Measurements from ENCODE around the gene APBA2.

The APBA2 gene

DNA sequence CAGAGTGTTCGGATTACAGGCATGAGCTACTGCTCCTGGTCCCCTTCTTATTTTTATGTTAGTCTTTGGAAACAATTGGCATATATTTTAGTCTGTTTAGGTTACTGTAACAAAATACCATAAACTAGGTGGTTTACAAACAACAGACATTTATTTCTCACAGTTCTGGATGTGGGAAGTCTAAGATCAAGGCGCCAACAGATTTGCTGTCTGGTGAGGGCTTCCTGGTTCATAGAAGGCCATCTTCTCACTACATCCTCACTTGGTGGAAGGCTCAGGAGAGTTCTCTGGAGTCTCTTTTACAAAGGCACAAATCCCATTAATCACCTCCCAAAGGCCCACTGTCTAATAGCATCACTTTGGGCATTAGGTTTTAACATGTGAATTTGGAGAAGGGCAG, 101.0 kb downstream of the APBA2 start:
- DNase-seq, result no peak

DNA sequence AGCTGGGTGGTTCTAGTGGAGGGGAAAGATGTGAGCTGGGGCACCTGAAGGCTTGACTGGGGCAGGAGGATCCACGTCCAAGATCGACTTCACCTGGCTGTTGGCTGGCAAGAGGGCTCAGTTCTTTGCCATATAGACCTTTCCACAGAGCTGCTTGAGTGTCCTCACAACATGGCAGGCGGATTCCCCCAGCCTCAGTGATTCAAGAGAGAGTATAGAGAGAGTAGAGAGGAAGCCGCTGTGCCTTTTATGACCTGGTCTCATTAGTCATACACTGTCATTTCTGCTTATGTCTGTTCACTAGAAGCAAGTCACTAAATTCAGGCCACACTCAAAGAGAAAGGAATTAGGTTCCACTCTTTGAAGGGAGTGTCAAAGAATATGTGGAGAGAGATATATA, 101.6 kb downstream of the APBA2 start:
- DNase-seq, result no peak

DNA sequence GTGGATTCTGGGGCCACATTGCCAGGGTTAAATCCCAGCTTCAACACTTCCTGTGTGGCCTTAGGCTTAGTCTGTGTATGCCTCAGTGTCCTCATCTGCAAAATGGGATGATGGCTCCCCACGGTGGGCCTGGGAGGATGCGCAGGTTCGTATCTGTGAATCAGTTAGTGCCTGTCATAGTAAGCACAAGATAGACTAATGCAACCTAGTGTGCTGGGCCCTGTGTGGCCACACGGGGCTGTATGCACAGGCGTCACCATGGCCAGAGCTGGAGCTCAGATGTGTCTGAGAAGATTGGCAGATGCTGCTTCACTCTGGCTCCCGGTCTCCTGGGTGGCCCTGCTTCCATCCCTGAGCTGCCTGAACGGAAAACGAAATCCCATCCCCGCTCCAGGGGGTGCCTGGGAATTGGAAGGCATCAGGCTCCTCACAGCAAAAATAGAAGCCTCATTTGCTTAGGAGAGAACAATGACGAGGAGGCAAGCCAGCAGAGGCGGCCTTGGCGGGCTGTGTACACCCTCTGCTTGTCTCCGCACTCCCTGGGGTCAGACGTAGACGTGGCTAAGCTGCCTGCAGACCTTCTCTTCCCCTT, 103.6 kb downstream of the APBA2 start:
- DNase-seq, result no peak

DNA sequence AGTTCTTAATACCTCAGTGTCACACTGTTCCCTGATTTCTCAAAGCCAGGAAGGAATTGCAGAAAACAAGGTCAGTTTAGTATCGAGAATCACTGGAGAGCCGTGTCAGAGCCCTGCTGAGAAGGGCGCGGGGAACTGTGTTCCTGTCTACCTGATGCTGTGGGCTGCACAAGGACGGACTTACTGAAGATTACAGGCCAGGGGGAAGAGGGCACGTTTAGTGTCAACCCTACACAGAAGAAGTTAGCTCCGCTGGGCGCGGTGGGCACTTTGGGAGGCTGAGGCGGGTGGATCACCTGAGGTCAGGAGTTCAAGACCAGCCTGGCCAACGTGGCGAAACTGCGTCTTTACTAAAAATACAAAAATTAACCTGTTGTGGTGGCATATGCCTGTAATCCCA, 104.1 kb downstream of the APBA2 start:
- no peak for DNase-seq

DNA sequence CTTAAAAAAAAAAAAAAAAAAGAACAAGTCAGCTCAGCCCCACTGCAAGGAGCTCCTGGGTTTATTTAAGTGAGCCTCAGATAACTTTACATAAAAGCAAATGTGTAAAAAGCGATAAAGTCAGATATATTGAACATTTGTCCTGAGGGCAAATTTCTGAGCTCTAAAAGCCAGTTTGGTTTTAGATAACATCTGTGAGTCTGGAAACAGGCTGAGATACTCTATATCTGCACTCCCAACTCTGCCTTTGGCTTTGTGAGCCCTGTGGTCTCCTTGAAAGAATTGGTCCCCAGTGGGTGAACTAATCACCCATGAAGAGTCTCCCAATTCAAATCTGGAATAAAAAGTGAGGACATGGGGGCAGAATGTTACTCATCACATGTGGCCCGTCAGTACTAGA, 104.6 kb downstream of the APBA2 start:
- no peak for DNase-seq

DNA sequence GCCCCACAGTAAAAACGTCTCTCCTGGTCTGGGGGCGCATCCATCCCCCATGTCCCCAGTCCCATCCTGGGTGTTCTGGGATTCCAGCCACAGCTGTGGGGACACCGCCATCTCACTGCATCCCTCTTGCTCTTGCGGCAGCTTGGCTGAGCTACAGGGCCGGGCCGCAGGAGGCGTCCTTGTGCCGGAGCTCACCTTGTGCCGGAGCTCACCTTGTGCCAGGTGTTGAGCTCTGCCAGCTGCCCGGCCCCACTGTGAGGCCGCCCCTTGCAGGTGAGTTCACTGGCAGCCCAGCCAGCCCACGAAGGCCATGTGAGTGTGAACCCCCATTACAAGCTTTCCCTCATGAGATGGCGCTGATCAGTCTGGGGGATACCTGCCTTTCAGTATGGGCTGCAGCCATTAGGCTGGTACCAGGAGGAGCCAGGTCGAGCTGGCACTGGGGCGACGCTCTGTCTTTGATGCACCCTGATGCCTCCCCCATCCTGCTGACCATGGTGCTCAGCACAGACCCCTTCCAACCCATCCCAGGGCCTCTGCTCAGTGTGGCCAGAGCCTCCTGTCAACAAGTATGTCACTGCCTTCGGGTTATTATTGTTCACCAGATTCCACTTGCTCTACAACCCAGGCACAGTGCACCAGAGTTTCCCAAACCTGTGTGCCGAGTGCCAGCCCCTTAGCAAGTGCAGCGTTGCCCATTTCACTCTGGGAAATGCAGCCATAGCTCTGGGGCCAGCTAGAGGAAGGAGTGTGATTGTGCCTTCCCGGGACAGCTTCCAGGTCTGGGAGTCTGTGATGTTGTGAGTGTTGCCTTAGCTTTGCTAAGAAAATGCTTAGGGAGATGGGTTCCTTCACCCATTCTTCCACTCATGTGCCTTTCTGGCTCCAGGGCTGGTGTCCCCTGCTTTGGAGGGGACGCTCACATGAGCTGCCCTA, 105.7 kb downstream of the APBA2 start:
- no peak for DNase-seq

DNA sequence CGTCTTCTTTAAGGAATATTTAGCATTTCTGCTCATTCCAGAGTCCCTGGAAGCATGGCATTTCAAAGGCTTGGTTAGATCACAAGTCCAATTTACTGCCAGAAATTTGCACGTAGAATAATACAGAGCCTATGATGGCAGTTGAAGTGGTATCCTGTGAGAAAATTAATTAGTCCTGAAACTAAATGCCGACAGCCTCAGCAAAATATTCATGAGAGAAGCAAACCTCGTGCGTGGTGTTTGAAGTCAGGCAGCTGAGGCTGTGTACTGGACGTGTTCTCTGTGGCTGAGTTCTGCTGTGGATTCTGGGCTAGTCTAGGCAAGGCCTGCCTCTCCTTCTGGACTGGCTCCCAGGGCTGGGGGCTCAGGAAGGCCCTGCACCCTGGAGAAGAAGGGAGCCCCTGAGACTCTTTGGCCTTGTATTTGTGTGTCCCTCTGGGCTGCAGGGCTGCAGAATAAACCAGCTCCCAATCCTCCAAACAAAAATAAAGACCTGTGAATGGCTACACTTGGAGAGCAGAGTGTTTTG, 106.6 kb downstream of the APBA2 start:
- DNase-seq, result no peak

DNA sequence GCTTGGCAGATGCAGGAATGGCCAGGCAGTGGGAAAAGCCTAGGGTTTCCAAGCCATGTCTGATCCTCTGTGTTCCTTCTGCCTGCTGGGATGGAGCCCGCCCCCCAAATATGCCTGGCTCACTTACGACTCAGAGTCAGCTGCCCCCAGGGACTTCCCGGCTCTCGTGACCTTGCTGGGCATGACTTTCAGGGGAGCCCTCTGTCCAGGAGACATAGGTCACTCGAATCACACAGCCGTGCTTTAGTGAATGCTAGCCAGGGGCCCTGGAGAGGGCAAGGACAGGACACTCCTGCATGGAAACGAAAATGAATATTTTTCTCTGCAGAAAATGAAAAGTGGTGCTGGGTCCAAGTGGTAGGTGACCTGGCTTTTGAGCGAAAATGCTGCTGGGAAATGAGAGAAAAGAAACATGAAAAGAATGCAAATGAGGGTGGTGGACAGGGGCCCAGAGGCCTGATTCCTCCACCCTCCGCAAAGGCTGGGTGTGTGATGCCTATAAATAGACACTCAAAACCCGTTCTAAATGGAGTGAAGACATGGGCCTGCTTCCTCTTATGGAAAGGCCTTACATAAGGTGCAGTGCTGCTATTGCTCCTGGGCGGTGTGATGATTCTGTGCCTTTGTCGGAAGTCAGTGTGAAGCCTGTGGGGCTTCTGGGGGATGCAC, 107.4 kb downstream of the APBA2 start:
- DNase-seq, result no peak

DNA sequence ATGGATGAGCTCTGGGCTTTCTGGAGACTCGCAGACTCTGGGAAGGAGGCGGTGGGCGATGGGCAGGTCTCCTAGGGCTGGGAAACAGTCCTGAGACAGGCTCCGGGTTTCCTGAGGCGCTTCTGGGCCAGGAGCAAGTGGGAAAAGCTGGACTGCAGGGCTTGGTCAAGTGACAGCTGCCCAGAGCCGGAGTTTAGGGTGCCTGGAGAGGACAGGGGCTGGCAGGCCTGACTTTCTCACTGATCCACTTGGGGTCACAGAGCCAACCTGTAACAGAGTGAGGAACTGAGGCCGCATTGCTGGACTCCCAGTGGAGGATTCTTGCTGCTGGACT, 107.9 kb downstream of the APBA2 start:
- DNase-seq, result no peak

DNA sequence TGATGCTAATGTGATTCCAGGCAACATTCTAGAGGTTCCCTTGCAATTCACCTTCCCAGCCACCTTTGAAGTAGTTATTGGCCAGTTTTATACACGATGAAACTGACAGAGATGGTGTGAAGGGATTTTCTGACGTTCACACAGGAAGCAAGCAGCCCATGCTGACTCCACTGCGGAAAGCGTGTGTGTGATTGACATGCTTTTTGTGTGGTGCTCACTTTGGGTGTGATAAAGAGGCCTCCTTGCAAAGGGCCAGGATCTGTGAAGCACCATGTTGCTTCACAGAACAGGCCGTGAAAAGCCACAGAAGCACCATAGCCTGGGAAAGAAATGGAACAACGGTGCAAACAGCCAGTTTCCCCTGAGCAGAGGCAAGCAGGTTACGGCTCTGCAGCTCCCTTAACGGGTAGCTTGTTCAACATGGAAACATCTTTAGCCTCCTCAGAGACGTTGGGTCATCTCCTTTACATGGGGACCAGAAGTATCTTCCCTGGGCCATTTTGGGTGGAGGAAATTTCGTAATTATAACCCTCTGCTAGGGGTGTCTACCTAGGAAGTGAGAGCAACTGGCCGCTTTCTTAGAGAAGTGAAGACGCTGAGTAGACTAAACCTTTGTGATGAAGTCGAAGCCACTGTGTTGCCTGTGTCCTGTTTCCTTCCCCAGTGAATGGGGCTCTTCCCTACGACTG, 108.5 kb downstream of the APBA2 start:
- peak; percentile 22 for DNase-seq

DNA sequence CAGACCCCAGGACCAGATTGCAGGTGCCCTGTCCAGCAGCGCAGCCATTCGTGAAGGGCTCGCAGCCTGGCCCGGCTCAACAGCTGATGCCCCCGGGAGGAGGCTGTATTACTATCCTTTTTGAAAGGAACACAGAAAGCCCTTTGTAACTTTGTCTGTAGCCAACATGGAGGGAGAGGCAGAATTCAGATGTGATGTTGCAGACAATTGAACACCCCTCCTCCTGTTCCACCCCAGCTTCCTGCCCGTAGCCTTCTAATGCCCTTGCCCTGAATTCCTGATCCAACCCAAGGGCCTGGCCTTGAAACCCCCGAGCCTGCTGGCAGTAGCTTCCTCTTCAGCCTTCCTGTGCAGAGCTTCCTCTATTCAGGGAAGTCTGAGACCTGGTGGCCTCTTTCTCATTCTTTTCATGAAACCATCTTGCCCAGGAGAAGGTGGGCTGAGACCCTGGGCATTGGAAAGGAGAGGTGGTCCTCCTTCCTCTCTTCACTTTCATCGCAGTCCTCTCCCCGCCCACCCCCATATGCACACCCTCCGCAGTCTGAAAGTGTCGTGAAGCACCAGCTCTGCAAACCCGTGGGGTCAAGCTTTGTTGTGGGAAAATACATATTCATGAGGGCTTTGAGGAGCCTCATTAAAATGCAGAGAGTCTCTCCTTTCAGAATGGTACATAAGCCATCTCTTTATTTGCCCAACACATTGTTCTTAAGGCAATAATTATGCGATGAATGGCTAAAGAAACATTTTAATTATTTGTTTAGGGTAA, 109.2 kb downstream of the APBA2 start:
- DNase-seq, result no peak

DNA sequence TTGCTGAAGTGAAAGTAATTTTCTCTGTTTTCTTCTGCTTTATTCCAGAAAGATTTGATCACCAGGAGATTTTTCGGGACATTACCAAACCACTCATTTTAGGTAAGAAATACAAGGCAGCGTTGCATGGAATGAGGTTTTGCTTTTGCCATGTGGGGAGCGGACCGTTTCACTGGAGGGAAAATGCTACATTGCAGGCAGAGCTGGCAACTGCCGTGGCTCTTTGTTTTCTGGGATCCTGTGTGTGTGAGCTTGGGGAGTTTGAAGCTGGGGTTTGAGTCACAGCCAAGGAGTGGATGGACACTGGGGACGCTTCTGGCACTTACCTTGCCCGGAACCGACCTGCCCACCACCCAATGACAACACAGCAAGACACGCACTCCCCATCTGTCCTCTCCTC, 109.9 kb downstream of the APBA2 start:
- DNase-seq, result no peak

DNA sequence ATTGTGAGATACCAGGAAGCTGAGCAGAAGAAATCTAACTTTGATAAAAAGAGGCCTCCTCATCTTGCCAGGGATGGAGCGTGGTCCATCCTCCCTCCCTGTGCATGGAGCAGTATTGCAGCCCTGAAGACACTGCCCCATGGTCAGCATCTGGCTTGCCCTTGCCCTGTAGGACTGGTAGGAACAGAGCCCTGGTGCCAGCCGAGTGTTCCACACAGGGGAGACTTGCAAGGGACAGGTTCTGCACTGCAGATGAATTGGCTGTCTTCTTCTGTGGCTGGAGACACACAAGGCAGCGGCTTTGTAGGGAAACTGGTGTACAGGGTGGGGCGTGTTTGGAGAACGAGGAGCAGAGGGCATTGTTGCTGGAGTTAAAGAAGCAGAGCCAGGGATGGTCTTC, 110.5 kb downstream of the APBA2 start:
- no peak for DNase-seq

DNA sequence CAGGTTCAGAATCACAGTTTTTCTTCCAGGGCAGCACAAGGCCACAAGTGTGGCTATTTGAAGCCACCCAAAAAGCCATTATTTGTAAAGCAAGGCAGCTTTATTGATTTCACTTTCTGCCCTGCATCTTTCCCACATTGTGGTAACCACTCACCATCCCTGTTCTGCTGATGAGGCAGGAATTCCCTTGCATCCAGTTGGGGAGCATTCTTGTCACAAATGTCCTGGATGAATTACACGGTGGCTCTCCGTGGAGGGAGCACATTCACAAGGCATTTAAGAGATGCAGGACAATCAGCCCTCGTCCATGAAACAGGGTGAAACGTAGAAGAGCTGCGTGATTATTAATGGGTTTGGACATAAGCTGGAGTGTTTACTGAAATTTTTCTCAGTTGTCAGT, 111.2 kb downstream of the APBA2 start:
- DNase-seq, result no peak

DNA sequence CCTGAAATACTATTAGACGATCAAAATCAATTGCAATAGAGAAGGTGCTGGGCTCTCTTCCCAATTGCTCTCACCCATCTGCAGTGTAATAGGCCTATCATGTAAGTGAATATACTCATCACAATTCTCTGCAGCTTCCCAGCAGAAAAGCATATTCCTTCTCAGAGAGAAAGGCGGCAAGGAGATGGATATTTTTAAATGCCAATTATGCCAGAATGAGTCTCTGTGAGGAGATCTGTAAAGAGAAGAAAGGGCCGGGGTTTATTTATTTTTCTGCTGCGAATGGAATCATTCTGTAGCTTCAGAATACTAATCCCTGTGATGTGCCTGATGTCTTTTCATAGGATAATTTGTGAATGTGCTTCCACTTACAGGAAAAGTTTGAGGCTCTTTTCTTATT, 112.0 kb downstream of the APBA2 start:
- no peak for DNase-seq

DNA sequence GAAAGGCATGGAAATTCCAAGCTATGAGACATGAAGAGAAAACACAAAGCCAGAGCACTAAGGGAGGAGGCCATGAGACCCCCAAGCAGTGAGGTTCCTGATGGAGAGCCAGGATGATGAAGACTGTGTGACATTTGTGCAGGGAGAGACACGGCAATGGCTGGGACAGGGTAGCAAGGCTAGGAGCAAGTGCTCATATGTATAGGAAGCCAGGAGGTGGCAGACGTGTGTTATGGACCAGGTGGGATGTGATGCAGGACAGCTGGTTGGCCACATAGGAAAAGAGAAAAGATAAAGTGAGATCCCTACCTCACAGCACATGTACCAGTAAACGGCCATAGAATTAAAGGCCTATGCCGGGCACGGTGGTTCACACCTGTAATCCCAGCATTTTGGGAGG, 112.7 kb downstream of the APBA2 start:
- no peak for DNase-seq

DNA sequence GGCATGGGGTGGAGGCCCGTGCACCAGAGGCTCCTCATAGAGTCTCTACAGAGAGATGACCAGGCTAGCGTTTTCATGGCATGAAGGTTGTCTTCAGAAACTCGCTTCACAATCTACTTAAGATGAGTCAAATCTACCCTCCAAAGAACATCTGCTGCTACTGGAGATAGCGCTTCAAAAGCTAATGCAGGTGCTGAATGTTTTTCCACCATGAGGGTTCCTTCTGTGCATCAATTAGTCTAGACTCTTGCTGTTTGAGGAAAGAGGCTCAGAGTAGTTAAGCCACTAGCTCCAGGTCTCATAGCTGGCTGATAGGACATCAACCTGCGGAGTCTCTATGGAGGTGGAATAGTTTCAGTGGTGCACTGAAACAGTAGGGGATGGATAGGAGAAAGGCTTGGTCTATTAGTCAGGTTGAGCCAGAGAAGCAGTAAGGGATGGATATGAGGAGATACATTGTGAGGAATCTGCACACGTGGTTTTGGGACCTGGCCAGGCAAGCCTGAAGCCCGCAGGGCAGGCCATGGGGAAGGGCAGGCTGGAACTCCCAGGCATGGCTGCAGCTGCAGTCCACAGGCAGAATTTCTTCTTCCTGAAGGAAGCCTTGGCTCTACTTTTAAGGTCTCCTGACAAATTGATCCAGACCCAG, 117.5 kb downstream of the APBA2 start:
- DNase-seq, result no peak

DNA sequence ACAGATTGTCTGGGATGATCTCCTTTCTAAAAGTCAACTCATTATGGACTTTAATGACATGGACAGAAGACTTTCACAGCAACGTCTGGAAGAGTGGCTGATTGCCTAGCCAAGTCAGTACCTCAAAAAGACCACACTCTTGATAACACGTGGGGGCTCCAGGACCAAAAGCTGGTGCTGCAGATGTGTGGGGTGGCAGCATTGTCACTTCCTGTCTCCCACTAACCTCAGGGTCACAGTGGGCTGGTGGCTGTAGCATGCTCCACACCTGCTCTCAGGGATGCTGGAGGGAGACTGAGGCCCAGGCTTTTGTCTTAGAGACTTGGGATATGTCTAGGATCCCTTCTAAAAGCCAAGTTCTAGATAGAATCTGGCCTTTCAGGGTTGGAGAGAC, 118.1 kb downstream of the APBA2 start:
- DNase-seq, result no peak

DNA sequence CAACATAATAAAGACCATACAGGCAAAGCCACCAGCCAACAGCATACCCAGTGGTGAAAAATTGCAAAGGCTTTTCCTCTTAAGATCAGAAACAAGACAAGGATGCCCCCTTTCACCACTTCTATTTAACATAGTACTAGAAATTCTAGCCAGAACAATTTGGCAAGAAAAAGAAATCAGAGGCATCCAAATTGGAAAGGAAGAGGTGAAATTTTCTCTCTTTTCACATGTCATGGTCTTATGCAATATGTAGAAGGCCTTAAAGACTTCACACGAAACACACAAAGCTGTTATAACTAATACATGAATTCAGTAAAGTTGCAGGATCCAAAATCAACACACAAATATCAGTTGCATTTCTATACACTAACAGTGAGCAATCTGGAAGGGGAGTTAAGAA, 120.2 kb downstream of the APBA2 start:
- DNase-seq, result no peak

DNA sequence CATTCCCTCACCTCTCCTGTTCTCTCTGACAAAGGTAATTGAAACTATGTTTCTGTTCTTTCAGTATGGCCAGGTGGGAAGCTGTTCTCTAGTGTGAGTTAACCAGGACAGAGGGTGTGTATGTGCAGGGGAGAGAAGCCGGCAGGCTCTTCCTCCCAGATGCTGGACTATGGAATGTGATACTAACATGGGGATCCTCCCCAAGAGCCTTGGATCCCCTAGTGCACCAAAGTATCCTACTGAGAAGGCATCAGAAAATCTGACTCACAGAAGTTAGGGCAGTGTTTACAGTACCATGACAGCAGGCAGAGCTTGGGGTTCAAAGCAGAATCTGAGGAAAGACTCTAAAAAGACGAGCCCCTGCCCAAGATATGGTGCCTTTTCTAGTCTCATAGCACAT, 123.1 kb downstream of the APBA2 start:
- DNase-seq, result no peak

DNA sequence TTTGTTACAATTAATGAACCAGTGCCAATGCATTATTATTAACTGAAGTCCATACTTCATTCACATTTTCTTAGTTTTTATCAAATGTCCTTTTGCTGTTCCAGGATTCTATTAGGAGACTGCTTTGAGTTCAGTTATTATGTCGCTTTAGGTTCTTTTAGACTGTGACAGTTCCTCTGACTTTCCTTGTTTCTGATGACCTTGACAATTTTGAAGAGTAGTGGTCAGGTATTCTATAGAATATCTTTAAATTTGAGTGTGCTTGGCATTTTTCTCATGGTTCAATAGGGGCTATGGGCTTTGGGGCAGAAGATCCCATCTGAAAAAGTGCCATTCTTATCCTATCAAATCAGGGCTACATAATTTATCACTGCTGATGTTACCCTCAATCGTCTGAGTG, 126.3 kb downstream of the APBA2 start:
- DNase-seq, result no peak

DNA sequence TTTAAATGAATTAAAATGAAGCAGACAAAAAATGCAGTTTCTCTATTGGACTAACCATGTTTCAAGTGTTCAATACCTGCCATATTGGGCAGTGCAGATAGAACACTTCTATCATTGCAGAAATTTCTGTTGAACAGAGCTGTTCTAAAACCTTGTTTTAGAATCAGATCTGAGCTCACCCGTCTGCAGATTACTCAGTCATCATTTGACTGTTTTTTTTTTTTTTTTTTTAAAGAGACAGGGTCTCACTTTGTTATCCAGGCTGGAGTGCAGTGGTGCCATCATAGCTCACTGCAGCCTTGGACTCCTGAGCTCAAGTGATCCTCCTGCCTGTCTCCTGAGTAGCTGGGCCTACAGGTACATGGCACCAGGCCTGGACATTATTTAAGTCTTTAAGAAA, 128.7 kb downstream of the APBA2 start:
- no peak for DNase-seq

Data from stimulated activated CD4-positive, alpha-beta T cell treated with anti-CD3 and anti-CD28 coated beads, Interleukin-12 subunit alpha, Interleukin-12 subunit beta, amount 100 ng/mL, for 4 hours (primary cell).